ENCODE data around the gene ZNF385C. TPM values are rescaled to one million over a fixed set of nuclear protein-coding genes. Genes with fewer than 3 reads are reported as not detected.

ZNF385C gene
- total and polyA plus RNA-seq, 2 donors (not counting 1 experiment from before 2014, with no cell fraction given): under 0.01 to 0.03 TPM

DNA sequence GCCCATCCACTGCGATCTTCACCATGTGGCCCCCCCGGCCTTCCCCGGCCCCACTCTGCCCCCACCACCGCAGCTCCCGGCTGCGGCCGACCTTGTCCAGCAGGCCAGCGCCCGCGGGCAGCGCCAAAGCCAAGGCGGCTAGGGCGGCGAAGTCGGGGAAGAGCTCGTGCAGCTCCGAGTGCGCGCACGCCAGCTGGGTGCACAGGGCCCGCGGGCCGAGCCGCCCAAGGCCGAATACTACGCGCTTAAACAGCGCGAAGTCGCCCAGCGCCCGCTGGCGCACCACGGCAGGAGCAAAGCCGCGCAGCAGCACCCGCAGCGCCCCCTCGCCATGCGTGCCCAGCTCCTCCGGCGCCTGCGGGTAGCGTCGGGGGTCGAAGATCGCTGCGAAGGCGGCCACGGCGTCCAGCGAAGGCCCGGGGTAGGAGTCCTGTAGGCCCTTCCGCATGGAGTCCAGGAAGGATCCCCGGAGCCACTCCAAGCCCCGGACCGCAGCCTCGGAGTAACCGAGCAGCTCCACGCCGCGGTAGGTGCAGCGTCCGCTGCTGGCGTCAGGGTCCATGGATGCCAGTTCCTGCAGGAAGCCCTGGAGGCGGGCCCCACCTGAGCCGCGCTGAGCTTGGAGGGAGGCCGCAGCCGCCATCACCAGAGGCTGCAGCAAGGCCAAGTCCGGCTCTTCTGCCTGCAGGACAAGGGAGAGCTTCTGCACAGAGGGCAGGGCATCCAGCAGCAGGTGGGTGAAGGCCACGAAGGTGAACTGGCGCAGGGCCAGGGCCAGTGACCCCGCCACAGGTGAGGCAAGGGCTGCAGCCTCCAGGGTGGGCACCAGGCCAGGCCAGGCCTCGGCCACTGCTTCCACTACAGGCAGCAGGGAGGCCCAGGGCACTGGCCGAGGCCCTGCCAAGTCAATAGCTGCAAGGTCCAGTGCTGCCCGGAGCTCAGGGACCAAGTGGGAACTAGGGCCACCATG is 58.2 kb downstream of the ZNF385C start:
- no peak overlapping the region for H3K4me3 ChIP-seq (replicated peaks in 1 of 4; ENCODE audit: control extremely low read depth in 1 of 4, insufficient read depth in 1 of 4, low read depth in 3 of 4, low read length in 4 of 4)

DNA sequence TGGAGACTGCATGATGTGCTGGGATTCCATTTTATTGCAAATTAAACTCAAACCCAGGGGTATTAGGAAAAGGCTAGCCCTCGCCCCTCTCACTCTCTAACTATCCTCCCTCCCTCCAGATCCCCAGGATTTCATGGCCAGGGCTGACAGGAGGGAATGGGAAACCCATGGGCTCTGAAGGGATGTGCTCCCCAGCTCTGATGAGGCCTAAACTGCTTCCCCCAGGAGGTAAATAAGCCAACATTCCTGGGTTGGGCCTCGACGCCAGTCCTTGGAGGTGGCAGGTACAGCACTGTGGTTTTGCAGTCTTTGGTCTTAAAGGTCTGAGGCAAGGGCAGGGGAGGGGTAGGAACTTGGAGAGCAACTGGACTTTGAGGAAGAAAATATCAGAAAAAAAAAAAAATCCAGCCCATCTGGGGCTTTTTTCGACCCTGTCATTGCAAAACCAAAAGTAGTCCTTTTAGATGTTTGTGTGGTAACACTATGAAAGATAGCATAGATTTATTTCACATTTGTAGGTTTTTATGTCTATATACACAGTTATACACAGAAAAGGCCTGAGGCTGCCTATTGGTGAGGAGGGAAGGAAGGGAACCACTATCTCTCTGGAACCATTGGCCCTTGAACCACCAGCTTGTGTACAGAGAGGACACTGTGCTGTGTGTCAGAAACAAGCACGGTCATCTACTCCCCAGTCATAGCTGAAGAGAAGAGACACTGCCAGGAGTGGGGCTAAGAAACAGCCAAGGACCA is 59.9 kb downstream of the ZNF385C start:
- no peak overlapping the region for H3K4me3 ChIP-seq (replicated peaks in 1 of 4; ENCODE audit: control extremely low read depth in 1 of 4, insufficient read depth in 1 of 4, low read depth in 3 of 4, low read length in 4 of 4)
- no peaks in the 10 kb centered on the region for H3K27me3 ChIP-seq (ENCODE audit: control insufficient read depth, insufficient read depth, low read length)
- no peak for DNase-seq (ENCODE audit: low read depth in 2 of 2)
- no peaks in the 10 kb centered on the region for H3K79me2 ChIP-seq (ENCODE audit: control insufficient read depth, insufficient read depth, low read length)
- no peaks in the 10 kb centered on the region for H3K36me3 ChIP-seq (ENCODE audit: control insufficient read depth, insufficient read depth, low read length)
- H3K9ac ChIP-seq (ENCODE audit: insufficient read depth, low read length): no peak overlapping the region
- TF ChIP-seq EZH2 (IDR thresholded peaks at IDR 0.05; ENCODE audit: low read length, missing control alignments): no peak
- TF ChIP-seq, protein P1, sequence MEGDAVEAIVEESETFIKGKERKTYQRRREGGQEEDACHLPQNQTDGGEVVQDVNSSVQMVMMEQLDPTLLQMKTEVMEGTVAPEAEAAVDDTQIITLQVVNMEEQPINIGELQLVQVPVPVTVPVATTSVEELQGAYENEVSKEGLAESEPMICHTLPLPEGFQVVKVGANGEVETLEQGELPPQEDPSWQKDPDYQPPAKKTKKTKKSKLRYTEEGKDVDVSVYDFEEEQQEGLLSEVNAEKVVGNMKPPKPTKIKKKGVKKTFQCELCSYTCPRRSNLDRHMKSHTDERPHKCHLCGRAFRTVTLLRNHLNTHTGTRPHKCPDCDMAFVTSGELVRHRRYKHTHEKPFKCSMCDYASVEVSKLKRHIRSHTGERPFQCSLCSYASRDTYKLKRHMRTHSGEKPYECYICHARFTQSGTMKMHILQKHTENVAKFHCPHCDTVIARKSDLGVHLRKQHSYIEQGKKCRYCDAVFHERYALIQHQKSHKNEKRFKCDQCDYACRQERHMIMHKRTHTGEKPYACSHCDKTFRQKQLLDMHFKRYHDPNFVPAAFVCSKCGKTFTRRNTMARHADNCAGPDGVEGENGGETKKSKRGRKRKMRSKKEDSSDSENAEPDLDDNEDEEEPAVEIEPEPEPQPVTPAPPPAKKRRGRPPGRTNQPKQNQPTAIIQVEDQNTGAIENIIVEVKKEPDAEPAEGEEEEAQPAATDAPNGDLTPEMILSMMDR (conservative IDR thresholded peaks at IDR 0.05 in 1 of 2, IDR thresholded peaks at IDR 0.05 in 1 of 2; ENCODE audit: low read depth in 1 of 2, low read length in 2 of 2): no peak
- no peak overlapping the region for H3K4me2 ChIP-seq (ENCODE audit: extremely low read depth, insufficient read depth, low read length)
- no peaks in the 10 kb centered on the region for H3K9me3 ChIP-seq (ENCODE audit: control insufficient read depth, insufficient read depth, low read depth, low read length)
- H3K4me1 ChIP-seq (ENCODE audit: control insufficient read depth, extremely low read depth, insufficient read depth, low read length): no peaks in the 10 kb centered on the region
- no peaks in the 10 kb centered on the region for H4K20me1 ChIP-seq (ENCODE audit: control insufficient read depth, extremely low read depth, insufficient read depth, low read length)
- no peak overlapping the region for H3K27ac ChIP-seq (ENCODE audit: insufficient read depth, low read length)
- no peak overlapping the region for H2AFZ ChIP-seq (ENCODE audit: low read length)

More for the DNA sequence above, 58.2 kb downstream of the ZNF385C start:
- Histone ChIP-seq H3K9ac (ENCODE audit: insufficient read depth, low read length) (no peak overlapping the region), H3K27me3 (ENCODE audit: control insufficient read depth, insufficient read depth, low read length) (no peaks in the 10 kb centered on the region), H3K9me3 (ENCODE audit: control insufficient read depth, insufficient read depth, low read depth, low read length) (no peaks in the 10 kb centered on the region), H2AFZ (ENCODE audit: low read length) (no peak overlapping the region), H3K36me3 (ENCODE audit: control insufficient read depth, insufficient read depth, low read length) (no peaks in the 10 kb centered on the region), H3K79me2 (ENCODE audit: control insufficient read depth, insufficient read depth, low read length) (no peaks in the 10 kb centered on the region), H3K4me2 (ENCODE audit: extremely low read depth, insufficient read depth, low read length) (no peak overlapping the region), H4K20me1 (ENCODE audit: control insufficient read depth, extremely low read depth, insufficient read depth, low read length) (no peaks in the 10 kb centered on the region), H3K27ac (ENCODE audit: insufficient read depth, low read length) (no peak overlapping the region), H3K4me1 (ENCODE audit: control insufficient read depth, extremely low read depth, insufficient read depth, low read length) (no peaks in the 10 kb centered on the region)
- peak in 1 of 2 donors; percentile 10 for DNase-seq (ENCODE audit: low read depth in 2 of 2)
- no peak for TF ChIP-seq EZH2 (IDR thresholded peaks at IDR 0.05; ENCODE audit: low read length, missing control alignments)
- TF ChIP-seq, protein P1 (conservative IDR thresholded peaks at IDR 0.05 in 1 of 2, IDR thresholded peaks at IDR 0.05 in 1 of 2; ENCODE audit: low read depth in 1 of 2, low read length in 2 of 2): no peak

DNA sequence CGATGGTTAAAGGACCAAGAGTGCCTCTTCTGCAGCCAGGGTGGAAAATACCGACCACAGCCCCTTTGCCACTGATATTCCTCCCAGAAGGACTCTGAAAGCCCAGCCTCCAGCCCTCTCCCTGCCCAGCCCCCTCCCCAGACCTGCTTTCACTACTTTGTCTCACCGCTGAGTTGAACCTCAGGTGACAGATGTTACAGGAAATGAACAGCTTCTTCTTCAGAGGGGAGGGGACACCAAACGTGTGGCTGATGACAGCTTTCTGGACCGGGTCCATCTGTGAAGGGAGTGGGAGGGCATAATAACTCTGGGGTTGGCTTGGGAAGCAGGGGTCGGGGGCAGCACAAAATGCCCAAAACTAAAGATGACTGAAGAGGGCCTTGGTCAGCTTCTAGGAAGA is 64.2 kb downstream of the ZNF385C start:
- H3K9ac ChIP-seq (ENCODE audit: insufficient read depth, low read length): no peak overlapping the region
- H3K4me2 ChIP-seq (ENCODE audit: extremely low read depth, insufficient read depth, low read length): no peak overlapping the region
- no peaks in the 10 kb centered on the region for H3K9me3 ChIP-seq (ENCODE audit: control insufficient read depth, insufficient read depth, low read depth, low read length)
- no peaks in the 10 kb centered on the region for H3K79me2 ChIP-seq (ENCODE audit: control insufficient read depth, insufficient read depth, low read length)
- DNase-seq (ENCODE audit: low read depth in 2 of 2): no peak
- H3K27me3 ChIP-seq (ENCODE audit: control insufficient read depth, insufficient read depth, low read length): peaks cover 2% of the 10 kb centered on the region
- no peaks in the 10 kb centered on the region for H3K4me1 ChIP-seq (ENCODE audit: control insufficient read depth, extremely low read depth, insufficient read depth, low read length)
- no peaks in the 10 kb centered on the region for H4K20me1 ChIP-seq (ENCODE audit: control insufficient read depth, extremely low read depth, insufficient read depth, low read length)
- TF ChIP-seq, protein P1 (conservative IDR thresholded peaks at IDR 0.05 in 1 of 2, IDR thresholded peaks at IDR 0.05 in 1 of 2; ENCODE audit: low read depth in 1 of 2, low read length in 2 of 2): no peak
- TF ChIP-seq EZH2 (IDR thresholded peaks at IDR 0.05; ENCODE audit: low read length, missing control alignments): no peak
- H3K27ac ChIP-seq (ENCODE audit: insufficient read depth, low read length): no peak overlapping the region
- H3K4me3 ChIP-seq (replicated peaks in 1 of 4; ENCODE audit: control extremely low read depth in 1 of 4, insufficient read depth in 1 of 4, low read depth in 3 of 4, low read length in 4 of 4): no peak overlapping the region
- H2AFZ ChIP-seq (ENCODE audit: low read length): no peak overlapping the region
- no peaks in the 10 kb centered on the region for H3K36me3 ChIP-seq (ENCODE audit: control insufficient read depth, insufficient read depth, low read length)
